Keratinocyte (primary cell): ENCODE results near the gene RBL1. TPM values are rescaled to one million over a fixed set of nuclear protein-coding genes. Genes with fewer than 3 reads are reported as not detected.

Experiments
- DNase-seq: peaks from one replicate; pipeline ENCODE4 v3.0.0-alpha.2; 2011; ENCODE audit warnings: low read depth, missing footprints, low spot score
- FAIRE-seq: peaks from 2 replicates; lab custom pipeline; 2011; peaks lifted over from hg19 to GRCh38; lab: Jason Lieb, UNC
- H2AFZ ChIP-seq: 2 replicates; pipeline ENCODE4 v1.6.0; 2012; ENCODE audit warnings: low read length, control low read depth, inconsistent platforms; ENCODE audit not compliant: control insufficient read depth
- H3K27ac ChIP-seq: 2 replicates; pipeline ENCODE4 v1.5.1; 2011; ENCODE audit warnings: low read length; ENCODE audit not compliant: control insufficient read depth, insufficient read depth
- H3K27me3 ChIP-seq: 3 replicates; pipeline ENCODE4 v1.6.0; 2011; ENCODE audit warnings: low read length; ENCODE audit not compliant: control insufficient read depth, insufficient read depth; ENCODE audit errors: extremely low read depth
- H3K36me3 ChIP-seq, 2 experiments: 2 replicates in 1 of 2; 3 replicates in 1 of 2; pipeline ENCODE4 v1.5.1; 2011; ENCODE audit warnings: low read length in 2 of 2, mild to moderate bottlenecking in 1 of 2; ENCODE audit not compliant: control insufficient read depth in 2 of 2, insufficient read depth in 2 of 2; ENCODE audit errors: extremely low read depth in 1 of 2
- H3K4me1 ChIP-seq: 3 replicates; pipeline ENCODE4 v1.5.1; 2011; ENCODE audit warnings: low read length; ENCODE audit not compliant: control insufficient read depth, insufficient read depth; ENCODE audit errors: extremely low read depth
- H3K4me2 ChIP-seq: 3 replicates; pipeline ENCODE4 v1.6.0; 2011; ENCODE audit warnings: low read depth, low read length; ENCODE audit not compliant: control insufficient read depth, insufficient read depth; ENCODE audit errors: extremely low read depth
- H3K4me3 ChIP-seq, 3 experiments: fragments of 200-600 bp in 1 of 3; sonication (generic) in 1 of 3; 2 replicates in 2 of 3; 3 replicates in 1 of 3; pipeline ENCODE4 v1.5.1; 2011 to 2016; ENCODE audit warnings: low read length in 3 of 3, mild to moderate bottlenecking in 3 of 3, control low read depth in 2 of 3, inconsistent platforms in 1 of 3, low read depth in 1 of 3, mixed read lengths in 1 of 3, mixed run types in 1 of 3, moderate library complexity in 1 of 3; ENCODE audit not compliant: control insufficient read depth in 2 of 3, insufficient read depth in 2 of 3; ENCODE audit errors: extremely low read depth in 1 of 3
- H3K79me2 ChIP-seq: 2 replicates; pipeline ENCODE4 v1.6.0; 2012; ENCODE audit warnings: low read length; ENCODE audit not compliant: control insufficient read depth, insufficient read depth
- H3K9ac ChIP-seq: 3 replicates; pipeline ENCODE4 v1.6.0; 2011; ENCODE audit warnings: low read length; ENCODE audit not compliant: control insufficient read depth, insufficient read depth; ENCODE audit errors: extremely low read depth
- H3K9me1 ChIP-seq: 3 replicates; pipeline ENCODE4 v1.6.0; 2011; ENCODE audit warnings: low read length; ENCODE audit not compliant: control insufficient read depth, insufficient read depth; ENCODE audit errors: extremely low read depth
- H3K9me3 ChIP-seq: 2 replicates; pipeline ENCODE4 v1.5.1; 2012; ENCODE audit warnings: low read depth, low read length; ENCODE audit not compliant: control insufficient read depth
- H4K20me1 ChIP-seq: 3 replicates; pipeline ENCODE4 v1.6.0; 2011; ENCODE audit warnings: low read length; ENCODE audit not compliant: control insufficient read depth, insufficient read depth; ENCODE audit errors: extremely low read depth
- EZH2 ChIP-seq: IDR thresholded peaks from one replicate; pipeline ENCODE4 v1.6.1; 2012; ENCODE audit warnings: inconsistent platforms, mild to moderate bottlenecking, low read length, moderate library complexity
- dilution Hi-C: fragments of 300-500 bp; cut with MboI; formaldehyde crosslinking; loops from one replicate; pipeline ENCODE4 v1.7.0; 2020; ENCODE audit warnings: low sequenced_read_pairs; ENCODE audit not compliant: extremely low pct_ligation_motif_present
- polyA minus RNA-seq, 3 experiments: library from RNA; depleted of rRNA, polyadenylated mRNA; stranded (reverse); fragments of >200 nt; gene quantifications; 1 replicate in 1 of 3; 2 replicates in 1 of 3; 3 replicates in 1 of 3; pipeline ENCODE4 v1.2.3, GENCODE V29; 2011
- polyA plus RNA-seq, 5 experiments: library from polyadenylated mRNA; depleted of rRNA in 3 of 5; stranded (reverse) in 3 of 5; stranded (forward) in 1 of 5; unstranded in 1 of 5; fragments of >200 nt; gene quantifications; 1 replicate in 1 of 5; 2 replicates in 3 of 5; 3 replicates in 1 of 5; pipeline versions ENCODE4 v1.2.1 to v1.2.3, GENCODE V29; 2011 to 2012; ENCODE audit warnings: missing spikeins in 2 of 5, low read depth in 1 of 5, low replicate concordance in 1 of 5
- TF ChIP-seq, protein P1 (sequence below), 3 experiments: IDR thresholded peaks in 1 of 3; conservative IDR thresholded peaks in 1 of 3; optimal IDR thresholded peaks in 1 of 3; 2 replicates in 2 of 3; 3 replicates in 1 of 3; pipeline versions ENCODE3 to v1.5.1; 2011; ENCODE audit warnings: low read length in 3 of 3, mild to moderate bottlenecking in 3 of 3, moderate library complexity in 2 of 3, control low read depth in 1 of 3, inconsistent platforms in 1 of 3; ENCODE audit not compliant: insufficient read depth in 2 of 3; ENCODE audit errors: extremely low read depth in 1 of 3

The RBL1 gene, protein sequence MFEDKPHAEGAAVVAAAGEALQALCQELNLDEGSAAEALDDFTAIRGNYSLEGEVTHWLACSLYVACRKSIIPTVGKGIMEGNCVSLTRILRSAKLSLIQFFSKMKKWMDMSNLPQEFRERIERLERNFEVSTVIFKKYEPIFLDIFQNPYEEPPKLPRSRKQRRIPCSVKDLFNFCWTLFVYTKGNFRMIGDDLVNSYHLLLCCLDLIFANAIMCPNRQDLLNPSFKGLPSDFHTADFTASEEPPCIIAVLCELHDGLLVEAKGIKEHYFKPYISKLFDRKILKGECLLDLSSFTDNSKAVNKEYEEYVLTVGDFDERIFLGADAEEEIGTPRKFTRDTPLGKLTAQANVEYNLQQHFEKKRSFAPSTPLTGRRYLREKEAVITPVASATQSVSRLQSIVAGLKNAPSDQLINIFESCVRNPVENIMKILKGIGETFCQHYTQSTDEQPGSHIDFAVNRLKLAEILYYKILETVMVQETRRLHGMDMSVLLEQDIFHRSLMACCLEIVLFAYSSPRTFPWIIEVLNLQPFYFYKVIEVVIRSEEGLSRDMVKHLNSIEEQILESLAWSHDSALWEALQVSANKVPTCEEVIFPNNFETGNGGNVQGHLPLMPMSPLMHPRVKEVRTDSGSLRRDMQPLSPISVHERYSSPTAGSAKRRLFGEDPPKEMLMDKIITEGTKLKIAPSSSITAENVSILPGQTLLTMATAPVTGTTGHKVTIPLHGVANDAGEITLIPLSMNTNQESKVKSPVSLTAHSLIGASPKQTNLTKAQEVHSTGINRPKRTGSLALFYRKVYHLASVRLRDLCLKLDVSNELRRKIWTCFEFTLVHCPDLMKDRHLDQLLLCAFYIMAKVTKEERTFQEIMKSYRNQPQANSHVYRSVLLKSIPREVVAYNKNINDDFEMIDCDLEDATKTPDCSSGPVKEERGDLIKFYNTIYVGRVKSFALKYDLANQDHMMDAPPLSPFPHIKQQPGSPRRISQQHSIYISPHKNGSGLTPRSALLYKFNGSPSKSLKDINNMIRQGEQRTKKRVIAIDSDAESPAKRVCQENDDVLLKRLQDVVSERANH
- polyA plus RNA-seq (1.2 to 4.5 TPM (median 4.2 TPM) in 3 replicates), polyA minus RNA-seq (1.2 to 4.4 TPM (median 3.8 TPM) in 3 replicates)
- polyA plus RNA-seq (2011; ENCODE audit: low read depth): 0.44 TPM
- polyA plus RNA-seq (2011; cell fraction: cytosol; rRNA removed): 0.75 and 2.0 TPM in 2 replicates
- polyA plus RNA-seq (2011; cell fraction: nucleus; rRNA removed): 1.6 and 1.9 TPM in 2 replicates
- 0.35 and 3.5 TPM in 2 replicates for polyA plus RNA-seq (2012; ENCODE audit: low replicate concordance)
- polyA minus RNA-seq (2011; cell fraction: cytosol; rRNA and poly(A)+ RNA removed): 2.5 TPM
- polyA minus RNA-seq (2011; cell fraction: nucleus; rRNA and poly(A)+ RNA removed): 3.8 and 5.2 TPM in 2 replicates

DNA sequence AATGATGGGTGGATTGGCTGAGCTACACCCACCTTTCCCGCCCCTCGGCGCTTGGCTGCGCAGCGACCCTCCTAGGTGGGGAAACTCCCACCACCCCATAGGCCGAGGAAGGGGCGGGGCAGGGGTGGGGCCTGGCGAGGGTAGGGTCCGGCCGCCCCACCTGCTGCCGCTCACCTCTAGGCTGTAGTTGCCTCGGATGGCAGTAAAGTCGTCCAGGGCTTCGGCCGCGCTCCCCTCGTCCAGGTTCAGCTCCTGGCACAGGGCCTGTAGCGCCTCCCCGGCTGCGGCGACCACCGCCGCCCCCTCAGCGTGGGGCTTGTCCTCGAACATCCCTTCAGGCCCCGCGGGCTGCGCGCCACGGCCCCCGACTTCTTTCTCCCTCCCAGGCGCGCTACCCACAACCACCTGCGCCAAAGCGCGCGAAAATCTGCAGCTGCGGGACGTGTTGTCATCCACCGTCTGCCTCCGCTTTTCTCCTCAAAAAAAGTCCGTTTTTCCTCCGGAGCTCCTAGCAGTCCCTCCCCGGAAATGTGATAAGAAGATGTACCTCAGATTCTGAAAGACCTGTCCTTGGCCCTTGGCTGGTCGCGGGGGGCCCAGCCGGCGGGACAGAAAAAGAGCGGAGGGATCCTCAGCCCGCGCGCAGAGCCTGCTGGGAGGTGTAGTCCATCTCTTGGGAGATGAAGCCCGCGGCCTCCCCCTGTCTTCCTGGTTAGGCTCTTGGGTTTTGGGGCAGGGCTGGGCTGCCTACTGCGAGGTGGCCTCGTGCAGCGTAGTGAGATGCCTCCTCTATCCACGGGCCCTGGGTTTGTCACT lies at the start of gene RBL1:
Gene RBL1 (minus strand): TSS at position 399 of the 816 bp plus-strand sequence. CDS start 69 bp downstream, at position 330.
- Histone ChIP-seq H4K20me1 (no peaks in the 10 kb centered on the region), H3K27me3 (no peaks in the 10 kb centered on the region), H3K4me2 (peak within 1 kb of the TSS; percentile 99), H3K9me1 (peaks cover 2% of the 10 kb centered on the region), H3K9ac (peak within 1 kb of the TSS; percentile 91), H3K9me3 (no peaks in the 10 kb centered on the region), H3K27ac (peak within 1 kb of the TSS; percentile 90), H3K4me1 (peaks cover 15% of the 10 kb centered on the region), H3K79me2 (peaks cover 26% of the 10 kb centered on the region), H3K36me3 (no peaks in the 10 kb centered on the region), H3K4me3 (peak within 1 kb of the TSS; percentile 65 to 96 (median 88)), H2AFZ (peak within 1 kb of the TSS; percentile 97)
- DNase-seq (no peak), FAIRE-seq (no peak)
- TF ChIP-seq, protein P1, sequence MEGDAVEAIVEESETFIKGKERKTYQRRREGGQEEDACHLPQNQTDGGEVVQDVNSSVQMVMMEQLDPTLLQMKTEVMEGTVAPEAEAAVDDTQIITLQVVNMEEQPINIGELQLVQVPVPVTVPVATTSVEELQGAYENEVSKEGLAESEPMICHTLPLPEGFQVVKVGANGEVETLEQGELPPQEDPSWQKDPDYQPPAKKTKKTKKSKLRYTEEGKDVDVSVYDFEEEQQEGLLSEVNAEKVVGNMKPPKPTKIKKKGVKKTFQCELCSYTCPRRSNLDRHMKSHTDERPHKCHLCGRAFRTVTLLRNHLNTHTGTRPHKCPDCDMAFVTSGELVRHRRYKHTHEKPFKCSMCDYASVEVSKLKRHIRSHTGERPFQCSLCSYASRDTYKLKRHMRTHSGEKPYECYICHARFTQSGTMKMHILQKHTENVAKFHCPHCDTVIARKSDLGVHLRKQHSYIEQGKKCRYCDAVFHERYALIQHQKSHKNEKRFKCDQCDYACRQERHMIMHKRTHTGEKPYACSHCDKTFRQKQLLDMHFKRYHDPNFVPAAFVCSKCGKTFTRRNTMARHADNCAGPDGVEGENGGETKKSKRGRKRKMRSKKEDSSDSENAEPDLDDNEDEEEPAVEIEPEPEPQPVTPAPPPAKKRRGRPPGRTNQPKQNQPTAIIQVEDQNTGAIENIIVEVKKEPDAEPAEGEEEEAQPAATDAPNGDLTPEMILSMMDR (optimal IDR thresholded peaks at IDR 0.05 in 1 of 3, IDR thresholded peaks at IDR 0.05 in 1 of 3, conservative IDR thresholded peaks at IDR 0.05 in 1 of 3; ENCODE audit: extremely low read depth in 1 of 3, insufficient read depth in 2 of 3, low read length in 3 of 3): peak; percentile 19 to 28 (median 20)
- TF ChIP-seq EZH2: no peak
- dilution Hi-C loops: no loop called here
